Hippocampal formation (tissue), 2 donors: ENCODE data around the gene MRPL49.
"Not testable (repeated sequence)": the region's sequence is repeated elsewhere in the genome, so short reads cannot be mapped to it uniquely, and the experiment has no call there.

Source experiments
- DNase-seq, 2 donors: peaks; one replicate each; lab custom pipeline; 2025; lab: John Stamatoyannopoulos, UW

The MRPL49 gene

DNA sequence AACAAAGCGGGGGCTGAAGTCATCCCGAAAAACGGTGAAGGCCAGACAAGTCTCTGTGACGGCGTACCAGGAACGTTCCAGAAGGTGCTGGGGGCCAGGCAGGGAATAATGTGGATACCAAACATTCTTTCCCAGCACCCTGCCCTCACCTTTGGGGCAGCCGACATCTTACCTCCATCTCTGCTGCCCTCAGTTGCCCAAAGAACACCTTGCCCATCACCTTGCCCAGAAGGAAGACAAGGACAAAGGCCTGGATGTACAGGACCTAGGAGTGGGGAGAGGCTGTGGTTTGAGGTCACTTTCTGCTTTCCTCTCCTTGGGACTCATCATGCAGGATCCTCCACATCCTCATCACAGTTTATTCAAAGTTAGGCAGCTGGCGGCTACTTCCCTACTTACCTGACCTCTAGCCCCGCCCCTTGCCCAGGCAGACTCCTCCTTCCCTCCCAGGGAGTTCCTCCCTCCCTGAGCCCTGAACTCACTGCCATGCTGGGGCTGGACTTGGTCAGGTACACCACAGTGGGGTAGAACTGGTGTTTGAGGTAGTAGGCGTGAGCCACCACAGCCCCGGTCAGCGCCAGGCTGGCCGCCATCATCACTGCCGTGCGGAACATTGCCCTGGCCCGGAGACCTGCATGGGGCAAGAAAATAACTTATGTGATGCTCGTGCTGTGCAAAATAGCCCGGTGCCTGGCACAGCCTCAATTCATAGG lies 11.0 kb downstream of the MRPL49 start:
- DNase-seq, result no peak

DNA sequence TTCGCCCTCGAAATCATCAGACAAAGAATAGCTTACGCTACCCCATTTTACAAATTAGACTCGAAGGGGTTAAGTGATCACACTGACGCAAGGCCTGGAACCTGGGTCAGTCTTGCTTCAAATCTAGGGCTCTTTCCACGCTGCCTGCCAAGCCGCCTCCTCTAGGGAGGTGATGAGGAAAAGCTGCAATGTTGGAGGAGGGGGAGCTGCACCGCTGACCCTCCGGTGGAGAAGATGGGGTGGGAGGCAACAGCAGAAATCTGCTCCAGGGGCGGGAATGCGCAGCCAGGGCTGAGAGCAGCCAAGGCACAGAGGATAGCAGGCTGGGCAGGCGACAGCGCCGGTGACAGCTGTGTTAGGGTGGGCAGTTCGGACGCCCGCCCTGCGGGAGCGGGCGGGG lies 11.6 kb downstream of the MRPL49 start:
- no peak for DNase-seq

DNA sequence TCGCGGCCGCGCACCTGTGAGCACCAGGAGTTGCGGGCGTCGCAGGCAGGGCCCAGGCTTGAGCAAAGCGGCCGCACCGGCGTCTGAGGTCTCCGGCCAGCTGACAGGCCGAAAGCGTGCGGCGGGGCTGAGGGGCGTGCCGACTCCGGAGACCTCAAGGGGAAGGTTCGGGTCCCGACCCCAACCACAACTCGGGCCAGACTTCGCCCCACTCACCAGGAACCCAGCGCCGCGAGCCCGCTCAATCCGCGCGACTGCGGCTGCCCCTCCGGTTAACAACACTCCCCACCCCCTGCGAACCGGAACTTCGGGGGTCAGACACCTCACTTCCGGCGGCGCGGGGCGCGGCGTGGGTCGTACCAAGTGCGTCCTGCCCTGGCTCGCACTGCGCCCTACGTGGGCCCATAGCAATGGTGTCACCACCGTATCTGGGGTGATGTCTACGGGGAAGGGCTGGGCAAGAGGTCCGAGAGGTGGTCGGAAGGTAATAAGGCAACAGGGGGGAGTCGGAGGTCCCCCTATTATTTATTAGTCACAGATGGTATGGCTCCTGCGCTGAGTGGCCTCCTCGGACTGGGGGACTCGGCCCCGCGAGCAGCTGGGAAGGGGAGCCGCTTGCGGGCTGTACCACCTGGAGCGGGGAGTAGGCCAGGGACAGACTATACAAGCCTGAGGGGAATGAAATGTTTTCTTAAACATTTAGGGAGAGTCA lies 12.3 kb downstream of the MRPL49 start, which contains the start of gene SYVN1:
Gene SYVN1, minus strand, starts transcription at position 280 of the 712 bp plus-strand sequence. CDS start 918 bp downstream, outside the sequence.
- peak; percentile 85 to 86 for DNase-seq

DNA sequence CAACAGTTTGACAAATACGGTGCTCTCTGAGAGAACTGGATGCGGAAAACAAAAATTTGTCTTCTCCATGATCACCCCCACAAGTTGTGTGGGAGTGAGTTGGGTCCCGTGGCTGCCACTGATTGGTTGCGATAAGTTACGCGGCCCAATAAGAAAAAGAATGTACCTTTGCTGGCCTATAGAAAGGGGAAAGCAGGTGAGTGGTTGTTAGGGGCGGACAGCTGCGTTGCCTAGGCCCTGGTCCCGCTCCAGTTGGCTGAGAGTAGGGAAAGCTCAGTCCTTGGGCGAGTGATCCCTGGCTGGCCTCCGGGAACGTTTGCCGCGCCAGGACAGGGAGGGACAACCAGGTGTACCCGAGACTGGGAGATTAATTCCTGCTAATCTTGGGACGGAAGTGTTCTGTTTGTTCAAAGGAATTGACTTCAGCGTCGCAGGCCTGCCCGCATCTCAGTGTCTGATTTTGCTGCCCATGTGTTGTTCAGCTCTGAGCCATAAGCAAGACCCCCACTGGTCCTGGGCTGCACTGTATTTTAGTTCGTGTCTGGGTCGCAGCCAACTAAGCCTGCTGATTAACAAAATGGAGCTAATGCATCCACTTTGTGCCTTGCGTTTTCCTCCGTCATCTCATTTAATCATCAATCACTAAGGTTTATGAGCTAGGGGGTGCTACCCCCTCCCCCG lies 13.0 kb downstream of the MRPL49 start:
- DNase-seq, result peak; percentile 81 to 90

DNA sequence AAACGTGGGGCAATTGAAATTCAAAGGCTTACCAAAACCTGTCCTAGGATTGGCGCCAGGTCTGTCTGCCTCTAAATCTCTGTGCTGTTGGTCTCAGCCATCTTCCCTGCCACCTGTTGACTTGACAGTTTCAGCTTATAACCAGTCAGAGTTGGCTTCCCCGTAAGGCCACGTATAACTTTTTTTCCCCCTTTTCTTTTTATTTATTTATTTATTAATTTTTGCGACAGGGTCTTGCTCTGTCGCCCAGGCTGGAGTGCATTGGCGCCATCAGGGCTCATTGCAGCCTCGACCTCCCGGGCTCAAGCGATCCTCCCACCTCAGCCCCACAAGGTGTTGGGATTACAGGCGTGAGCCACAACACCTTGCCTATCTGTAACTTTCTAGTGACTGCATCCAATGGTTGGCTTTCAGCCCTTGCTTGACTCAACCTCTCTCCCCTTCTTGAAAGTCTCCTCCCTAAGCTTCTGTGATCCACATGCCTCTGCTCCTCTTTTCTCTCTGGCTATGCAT lies 13.6 kb downstream of the MRPL49 start:
- no peak for DNase-seq

DNA sequence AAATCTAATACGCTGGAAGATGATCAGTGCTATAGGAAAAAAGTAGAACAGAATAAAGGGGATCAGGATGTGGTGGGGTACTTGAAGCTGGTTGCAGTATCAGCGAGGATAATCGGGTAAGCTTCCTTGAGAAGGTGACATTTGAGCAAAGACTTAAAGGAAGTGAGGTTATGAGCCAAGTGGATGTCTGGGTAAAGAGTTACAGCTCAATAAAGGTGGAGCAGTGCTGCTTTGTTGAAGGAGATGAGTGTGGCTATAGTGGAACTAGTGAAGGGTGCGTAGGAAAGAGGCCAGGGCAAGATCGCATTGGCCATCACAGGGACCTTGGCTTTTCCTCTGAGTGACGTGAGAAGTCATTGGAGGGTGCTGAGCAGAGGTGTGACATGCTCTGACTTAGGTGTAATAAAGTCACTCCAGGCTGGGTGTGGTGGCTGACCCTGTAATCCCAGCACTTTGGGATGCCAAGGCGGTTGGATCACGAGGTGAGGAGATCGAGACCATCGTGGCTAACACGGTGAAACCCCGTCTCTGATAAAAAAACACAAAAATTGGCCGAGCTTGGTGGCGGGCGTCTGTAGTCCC lies 14.5 kb downstream of the MRPL49 start:
- DNase-seq, result no peak

DNA sequence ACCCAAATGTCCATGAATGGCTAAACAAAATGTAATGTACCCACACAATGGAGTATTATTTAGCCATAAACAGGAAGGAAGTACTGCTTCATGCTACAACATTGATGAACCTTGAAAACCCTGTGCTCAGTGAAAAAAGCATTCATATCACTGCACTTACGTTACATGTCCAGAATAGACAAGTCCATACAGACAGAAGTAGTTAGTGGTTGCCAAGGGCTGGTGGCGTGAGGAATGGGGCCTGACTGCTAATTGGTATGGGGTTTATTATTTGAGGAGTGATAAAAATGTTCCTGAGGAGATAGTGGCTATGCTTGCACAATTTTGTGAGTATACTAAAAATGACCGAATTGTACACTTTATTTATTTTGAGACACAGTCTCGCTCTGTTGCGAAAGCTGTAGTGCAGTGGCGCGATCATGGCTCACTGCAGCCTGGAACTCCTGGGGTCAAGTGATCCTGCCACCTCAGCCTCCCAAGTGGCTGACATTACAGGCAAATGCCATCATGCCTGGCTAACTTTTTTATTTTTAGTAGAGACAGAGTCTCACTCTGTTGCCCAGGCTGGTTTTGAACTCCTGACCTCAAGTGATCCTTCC lies 19.9 kb downstream of the MRPL49 start:
- DNase-seq, result no peak

DNA sequence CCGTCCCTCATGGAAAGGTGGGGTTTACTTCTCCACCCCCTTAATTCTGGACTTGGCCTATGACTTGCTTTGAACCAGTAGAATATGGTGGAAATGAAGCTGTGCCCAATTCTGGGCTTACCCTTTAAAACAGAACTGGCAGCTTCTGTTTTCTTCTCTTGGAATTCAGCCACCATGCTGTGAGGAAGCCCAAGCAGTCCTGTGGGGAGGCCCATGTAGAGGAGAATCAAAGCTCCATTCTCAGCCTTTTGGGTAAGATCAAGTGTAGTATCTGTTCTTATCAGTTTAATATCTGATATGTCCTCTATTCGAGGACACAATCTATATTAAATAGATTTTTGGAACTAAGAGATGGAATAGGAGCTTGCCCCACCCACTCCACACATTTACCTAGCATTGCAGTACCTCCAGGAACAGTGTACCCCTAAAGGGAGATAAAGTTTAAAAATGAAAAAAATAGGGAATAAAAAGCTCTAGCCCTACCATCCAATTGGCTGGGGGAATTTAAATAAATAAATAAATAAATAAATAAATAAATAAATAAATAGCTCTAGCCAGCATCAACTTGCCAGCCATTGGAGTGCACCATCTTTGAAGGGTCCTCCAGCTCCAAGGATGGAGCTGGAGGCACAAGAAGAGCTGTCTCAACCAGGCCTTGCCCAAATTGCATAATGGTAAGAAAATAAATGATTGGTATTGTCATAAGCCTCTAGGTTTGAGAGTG lies 25.4 kb downstream of the MRPL49 start:
- DNase-seq, result no peak

DNA sequence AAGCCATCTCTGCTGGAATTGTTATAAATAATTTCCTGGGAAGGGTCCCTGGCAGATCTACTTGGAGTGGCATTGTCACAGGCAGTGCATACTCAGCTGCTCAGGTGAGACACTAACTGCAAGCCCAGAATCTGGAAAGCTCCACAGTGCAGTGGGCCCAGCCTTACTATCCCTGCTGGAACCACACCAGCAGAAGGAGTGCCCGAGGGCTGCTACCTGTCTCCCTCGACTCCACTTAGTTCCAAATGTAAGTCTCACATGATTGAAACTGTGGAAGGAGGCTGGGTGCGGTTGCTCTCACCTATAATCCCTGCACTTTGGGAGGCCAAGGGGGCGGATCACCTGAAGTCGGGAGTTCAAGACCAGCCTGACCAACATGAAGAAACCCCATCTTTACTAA lies 26.5 kb downstream of the MRPL49 start:
- no peak for DNase-seq

DNA sequence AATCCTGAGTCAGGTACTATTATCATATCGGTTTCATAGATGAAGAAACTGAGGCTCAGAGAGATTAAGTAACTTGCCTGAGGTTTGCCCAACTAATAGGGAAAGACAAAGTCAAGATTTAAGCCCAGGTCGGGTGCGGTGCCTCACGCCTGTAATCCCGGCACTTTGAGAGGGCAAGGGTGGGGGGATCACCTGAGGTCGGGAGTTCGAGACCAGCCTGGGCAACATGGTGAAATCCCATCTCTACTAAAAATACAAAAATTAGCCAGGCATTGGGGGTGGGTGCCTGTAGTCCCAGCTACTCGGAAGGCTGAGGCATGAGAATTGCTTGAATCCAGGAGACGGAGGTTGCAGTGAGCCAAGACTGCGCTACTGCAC lies 28.0 kb downstream of the MRPL49 start:
- not testable (repeated sequence) for DNase-seq

DNA sequence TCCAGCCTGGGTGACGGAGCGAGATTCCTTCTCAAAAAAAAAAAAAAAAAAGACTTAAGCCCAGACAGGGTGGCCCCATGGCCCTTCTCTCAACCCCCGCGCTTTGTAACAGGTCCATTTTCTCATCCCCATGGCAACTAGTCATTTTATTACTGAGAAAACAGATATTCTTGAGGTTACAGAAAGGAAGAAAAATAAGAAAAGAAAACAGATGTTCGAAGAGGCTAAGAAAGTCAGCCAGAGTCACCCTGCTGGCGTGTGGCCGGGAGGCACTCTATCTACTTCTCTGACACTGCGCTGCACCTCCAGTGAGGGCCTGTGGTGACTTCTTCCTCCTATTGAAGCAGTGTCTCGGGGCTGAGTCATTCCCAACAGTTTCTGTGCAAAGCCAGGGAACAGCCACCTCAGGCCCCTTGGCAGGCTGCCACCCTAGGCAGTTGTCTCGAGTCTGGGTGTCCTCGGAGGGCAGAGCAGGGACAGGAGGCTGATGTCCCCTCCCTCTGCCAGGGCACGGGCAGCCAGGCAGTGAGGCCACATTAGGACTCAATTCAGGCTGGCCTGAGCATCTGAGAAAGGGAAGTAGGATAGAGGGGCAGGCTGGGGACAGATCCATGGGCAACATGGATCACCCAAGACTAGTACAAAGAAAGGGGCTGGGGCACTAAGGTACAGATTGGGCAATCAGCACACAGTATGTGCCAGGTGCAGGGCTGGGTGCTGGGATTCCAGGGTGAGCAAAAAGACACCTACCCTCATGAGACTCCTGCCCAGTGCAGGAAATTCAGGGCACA lies 28.6 kb downstream of the MRPL49 start:
- peak; percentile 46 to 48 for DNase-seq

DNA sequence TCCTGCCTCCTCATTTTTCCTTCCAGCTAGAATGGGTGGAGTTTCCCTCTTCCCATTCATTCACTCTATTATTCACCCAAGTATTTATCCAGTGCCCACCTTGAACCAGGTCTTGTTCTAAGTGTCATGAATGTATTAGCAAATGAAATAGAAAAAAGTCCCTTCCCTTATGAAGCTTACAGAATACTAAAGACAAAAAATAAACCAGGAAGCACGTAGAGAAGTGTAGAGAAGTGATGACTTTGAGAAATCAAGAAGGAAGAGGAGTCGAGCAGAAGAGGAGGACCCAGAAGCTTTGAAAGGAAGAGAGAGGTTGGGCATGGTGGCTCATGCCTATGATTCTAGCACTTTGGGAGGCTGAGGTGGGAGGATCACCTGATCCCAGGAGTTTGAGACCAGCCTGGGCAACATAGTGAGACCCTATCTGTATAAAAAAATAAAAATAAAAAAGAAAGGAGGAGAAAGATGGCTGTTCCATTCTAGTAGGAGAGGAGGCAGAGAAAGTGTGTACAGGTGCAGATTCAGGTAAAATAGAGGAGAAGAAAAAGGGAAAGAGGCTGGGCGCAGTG lies 29.3 kb downstream of the MRPL49 start:
- DNase-seq, result no peak

DNA sequence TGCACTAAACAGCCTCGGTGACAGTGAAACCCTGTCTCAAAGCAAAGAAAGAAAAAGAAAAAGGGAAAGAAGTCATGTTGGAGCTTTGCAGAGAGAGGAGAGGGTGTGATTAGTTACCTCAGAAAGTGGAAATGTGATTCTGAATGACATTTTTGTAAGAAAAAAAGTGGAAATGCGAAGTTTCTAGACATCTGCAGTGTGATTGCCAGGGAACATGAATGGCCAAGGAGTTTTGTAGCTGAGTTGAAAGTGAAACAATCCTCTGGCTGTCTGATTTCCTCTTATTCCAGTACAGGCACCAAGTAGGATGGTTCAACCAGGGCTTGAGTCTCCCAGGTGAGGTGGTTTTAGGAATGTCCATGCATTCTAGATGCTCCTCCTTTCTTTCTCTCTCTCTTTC lies 30.0 kb downstream of the MRPL49 start:
- DNase-seq, result no peak

DNA sequence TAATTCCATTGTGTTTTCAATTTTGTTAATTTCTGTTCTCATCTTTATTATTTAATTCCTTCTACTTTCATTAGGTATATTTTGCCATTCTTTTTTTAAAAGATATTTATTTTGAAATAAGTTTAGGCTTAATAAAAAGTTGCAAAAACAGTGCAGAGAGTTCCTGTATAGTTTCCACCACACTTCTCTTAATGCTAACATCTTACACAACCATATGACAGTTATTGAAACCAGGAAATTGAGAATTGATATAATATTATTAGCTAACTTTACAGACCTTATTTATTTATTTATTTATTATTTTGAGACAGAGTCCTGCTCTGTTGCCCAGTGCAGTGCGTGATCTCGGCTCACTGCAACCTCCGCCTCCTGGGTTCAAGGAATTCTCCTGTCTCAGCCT lies 34.1 kb downstream of the MRPL49 start:
- no peak for DNase-seq

DNA sequence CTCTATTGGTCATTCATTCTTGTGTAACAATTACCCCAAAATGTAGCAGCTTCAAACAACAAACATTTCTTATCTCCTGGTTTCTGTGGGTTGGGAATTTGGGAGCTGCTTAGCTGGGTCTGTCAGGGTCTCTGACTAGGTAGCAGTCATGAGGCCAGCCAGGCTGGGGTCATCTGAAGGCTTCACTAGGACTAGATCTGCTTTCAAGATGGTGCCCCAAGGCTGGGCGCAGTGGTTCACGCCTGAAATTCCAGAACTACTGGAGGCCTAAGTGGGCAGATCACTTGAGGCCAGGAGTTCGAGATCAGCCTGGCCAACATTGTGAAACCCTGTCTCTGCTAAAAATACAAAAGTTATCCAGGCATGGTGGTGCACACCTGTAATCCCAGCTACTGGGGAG lies 34.8 kb downstream of the MRPL49 start:
- no peak for DNase-seq

DNA sequence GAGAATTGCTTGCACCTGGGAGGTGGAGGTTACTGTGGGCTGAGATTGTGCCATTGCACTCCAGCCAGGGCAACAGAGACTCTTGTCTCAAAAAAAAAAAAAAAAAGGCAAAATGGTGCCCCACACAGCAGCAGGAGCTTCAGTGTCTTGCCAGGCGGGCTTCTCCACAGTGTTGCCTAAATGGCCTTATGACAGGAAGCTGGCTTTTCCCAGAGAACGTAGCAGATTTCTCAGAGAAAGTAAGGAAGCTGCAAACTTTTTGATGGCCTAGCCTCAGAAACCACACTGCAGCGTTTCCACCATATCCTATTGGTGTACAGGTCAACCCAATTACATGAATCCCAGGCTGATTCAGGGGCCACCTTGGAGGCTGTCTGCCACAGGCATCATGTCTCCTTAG lies 35.2 kb downstream of the MRPL49 start:
- DNase-seq, result no peak

DNA sequence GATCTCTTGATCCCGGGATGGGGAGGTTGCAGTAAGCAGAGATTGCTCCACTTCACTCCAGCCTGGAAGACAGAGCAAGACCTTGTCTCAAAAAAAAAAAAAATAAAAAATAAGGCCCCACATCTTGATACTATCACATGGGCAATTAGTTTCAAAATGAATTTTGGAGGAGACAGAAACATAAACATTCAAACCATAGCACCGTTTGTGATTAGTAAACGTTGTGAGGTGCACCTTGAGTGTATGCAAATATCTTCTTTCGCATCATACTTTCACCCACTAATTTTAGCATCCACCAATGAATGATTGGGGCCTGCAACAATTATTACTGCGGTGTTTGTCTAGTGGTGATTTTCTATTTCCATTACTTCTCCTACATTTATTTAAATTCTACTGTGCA lies 36.9 kb downstream of the MRPL49 start:
- no peak for DNase-seq

DNA sequence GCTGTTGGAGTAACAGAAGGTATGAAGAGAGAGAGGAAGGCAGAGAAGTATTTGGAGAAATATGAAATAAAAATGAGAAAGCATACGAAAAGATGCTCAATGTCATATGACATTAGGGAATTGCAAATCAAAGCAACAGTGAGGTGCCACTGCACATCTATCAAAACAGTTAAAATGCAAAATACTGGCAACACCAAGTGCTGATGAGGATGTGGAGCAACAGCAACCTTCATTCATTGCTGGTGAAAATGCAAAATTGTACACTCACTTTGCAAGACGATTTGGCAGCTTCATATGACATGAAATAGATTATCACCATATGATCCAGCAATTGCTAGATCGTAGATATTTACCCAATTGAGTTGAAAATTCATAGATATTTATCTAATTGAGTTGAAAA lies 38.5 kb downstream of the MRPL49 start:
- no peak for DNase-seq

DNA sequence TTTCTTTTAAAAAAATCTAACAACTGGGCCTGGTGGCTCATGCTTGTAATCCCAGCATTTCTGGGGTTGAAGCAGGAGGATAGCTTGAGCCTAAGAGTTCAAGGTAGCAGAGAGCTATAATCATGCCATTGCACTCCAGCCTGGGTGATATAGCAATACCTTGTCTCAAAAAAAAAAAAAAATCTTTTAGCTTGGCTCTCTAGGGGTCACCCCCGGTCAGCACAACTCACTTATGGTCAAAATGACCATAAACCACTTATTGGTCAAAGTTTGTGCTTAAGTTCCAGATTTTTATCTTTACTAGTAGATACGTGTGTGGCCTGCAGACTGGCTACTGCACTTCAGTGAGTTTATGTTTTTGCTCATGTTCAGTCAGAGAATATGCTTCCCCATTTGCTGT lies 41.6 kb downstream of the MRPL49 start:
- no peak for DNase-seq
